H9 (cell line): ENCODE data around the gene FCGR3B. TPM values are rescaled to one million over a fixed set of nuclear protein-coding genes. Genes with fewer than 3 reads are reported as not detected.
"Not testable (repeated sequence)": the region's sequence is repeated elsewhere in the genome, so short reads cannot be mapped to it uniquely, and the experiment has no call there.

Experiments
- DNase-seq: peaks from one replicate; pipeline ENCODE4 v3.0.0-alpha.2; 2017
- H2AFZ ChIP-seq: one replicate; pipeline ENCODE4 v1.6.1; 2013; ENCODE audit warnings: mild to moderate bottlenecking, low read length, control low read depth, moderate library complexity
- H2AK5ac ChIP-seq: 2 replicates; pipeline ENCODE4 v1.6.1; 2013; ENCODE audit warnings: low read length, control low read depth, mixed read lengths; ENCODE audit not compliant: insufficient read length
- H2BK120ac ChIP-seq: one replicate; pipeline ENCODE4 v1.6.1; 2013; ENCODE audit warnings: low read depth, mild to moderate bottlenecking, low read length, control low read depth, inconsistent platforms; ENCODE audit not compliant: poor library complexity, severe bottlenecking
- H2BK12ac ChIP-seq: 2 replicates; pipeline ENCODE4 v1.6.1; 2013; ENCODE audit warnings: low read length, control low read depth, mixed read lengths, low read depth; ENCODE audit not compliant: insufficient read length
- H2BK15ac ChIP-seq: 2 replicates; pipeline ENCODE4 v1.6.1; 2013; ENCODE audit warnings: low read depth, low read length, control low read depth
- H2BK20ac ChIP-seq: one replicate; pipeline ENCODE4 v1.6.1; 2013; ENCODE audit warnings: low read depth, mild to moderate bottlenecking, low read length, control low read depth, inconsistent platforms; ENCODE audit not compliant: poor library complexity, severe bottlenecking
- H2BK5ac ChIP-seq: 2 replicates; pipeline ENCODE4 v1.6.1; 2013; ENCODE audit warnings: low read length, control low read depth, mixed read lengths; ENCODE audit not compliant: insufficient read length
- H3K14ac ChIP-seq: 2 replicates; pipeline ENCODE4 v1.6.1; 2013; ENCODE audit warnings: low read length, control low read depth; ENCODE audit not compliant: insufficient read depth
- H3K18ac ChIP-seq: 2 replicates; pipeline ENCODE4 v1.6.1; 2013; ENCODE audit warnings: low read depth, mild to moderate bottlenecking, mixed read lengths, low read length, control low read depth; ENCODE audit not compliant: insufficient read length
- H3K23ac ChIP-seq: 2 replicates; pipeline ENCODE4 v1.6.1; 2013; ENCODE audit warnings: low read length, control low read depth, mixed read lengths, low read depth; ENCODE audit not compliant: insufficient read length
- H3K23me2 ChIP-seq: 2 replicates; pipeline ENCODE4 v1.6.1; 2013; ENCODE audit warnings: low read depth, mild to moderate bottlenecking, mixed read lengths, low read length, control low read depth; ENCODE audit not compliant: insufficient read length, poor library complexity, severe bottlenecking
- H3K27ac ChIP-seq: 2 replicates; pipeline ENCODE4 v1.5.1; 2013; ENCODE audit warnings: low read length, control low read depth, mixed read lengths, low read depth; ENCODE audit not compliant: insufficient read length
- H3K27me3 ChIP-seq: 2 replicates; pipeline ENCODE4 v1.6.1; 2013; ENCODE audit warnings: low read length, control low read depth, inconsistent platforms; ENCODE audit not compliant: insufficient read depth
- H3K4ac ChIP-seq: 2 replicates; pipeline ENCODE4 v1.6.1; 2013; ENCODE audit warnings: low read depth, mild to moderate bottlenecking, control low read depth, inconsistent platforms, low read length, moderate library complexity
- H3K4me1 ChIP-seq: 2 replicates; pipeline ENCODE4 v1.6.1; 2013; ENCODE audit warnings: low read length, control low read depth, inconsistent platforms; ENCODE audit not compliant: insufficient read depth
- H3K4me2 ChIP-seq: 2 replicates; pipeline ENCODE4 v1.6.1; 2013; ENCODE audit warnings: low read length, control low read depth, mixed read lengths; ENCODE audit not compliant: insufficient read length, insufficient read depth
- H3K56ac ChIP-seq: 2 replicates; pipeline ENCODE4 v1.6.1; 2013; ENCODE audit warnings: low read depth, mild to moderate bottlenecking, mixed read lengths, low read length, control low read depth; ENCODE audit not compliant: insufficient read length
- H3K79me1 ChIP-seq: 2 replicates; pipeline ENCODE4 v1.6.1; 2013; ENCODE audit warnings: low read depth, mild to moderate bottlenecking, moderate library complexity, low read length, control low read depth, inconsistent platforms; ENCODE audit not compliant: insufficient read depth, poor library complexity, severe bottlenecking
- H3K79me2 ChIP-seq: 2 replicates; pipeline ENCODE4 v1.6.1; 2013; ENCODE audit warnings: low read length, control low read depth, inconsistent platforms; ENCODE audit not compliant: insufficient read depth
- H3K9ac ChIP-seq: 2 replicates; pipeline ENCODE4 v1.6.1; 2013; ENCODE audit warnings: low read length, control low read depth, mixed read lengths; ENCODE audit not compliant: insufficient read length; ENCODE audit errors: extremely low read depth
- H3K9me3 ChIP-seq: one replicate; pipeline ENCODE4 v1.6.1; 2013; ENCODE audit warnings: low read depth, low read length, inconsistent platforms; ENCODE audit not compliant: control insufficient read depth
- H3T11ph ChIP-seq: one replicate; pipeline ENCODE4 v1.6.1; 2013; ENCODE audit warnings: mild to moderate bottlenecking, low read length, control low read depth, inconsistent platforms
- H4K20me1 ChIP-seq: one replicate; pipeline ENCODE4 v1.6.1; 2013; ENCODE audit not compliant: control insufficient read depth, insufficient read length, insufficient read depth
- H4K5ac ChIP-seq: 2 replicates; pipeline ENCODE4 v1.6.1; 2013; ENCODE audit warnings: low read depth, mild to moderate bottlenecking, mixed read lengths, low read length, control low read depth; ENCODE audit not compliant: insufficient read length
- H4K8ac ChIP-seq: replicated peaks from 2 replicates; pipeline ENCODE4 v1.6.1; 2013; ENCODE audit warnings: low read length, control low read depth, mixed read lengths, low read depth; ENCODE audit not compliant: insufficient read length
- H4K91ac ChIP-seq: 2 replicates; pipeline ENCODE4 v1.6.1; 2013; ENCODE audit warnings: low read depth, mild to moderate bottlenecking, moderate library complexity, mixed read lengths, low read length, control low read depth; ENCODE audit not compliant: insufficient read length
- H3K27ac Mint-ChIP-seq, 3 experiments: 2 replicates in 2 of 3; 3 replicates in 1 of 3; pipeline ENCODE4 v1.8.0; 2020 to 2021; ENCODE audit warnings: mixed read lengths in 3 of 3, mild to moderate bottlenecking in 1 of 3, moderate library complexity in 1 of 3
- H3K27me3 Mint-ChIP-seq: 2 replicates; pipeline ENCODE4 v1.8.0; 2021; ENCODE audit warnings: low read depth, mild to moderate bottlenecking, moderate library complexity, mixed read lengths
- H3K36me3 Mint-ChIP-seq, 3 experiments: 2 replicates in 2 of 3; 3 replicates in 1 of 3; pipeline ENCODE4 v1.8.0; 2020 to 2021; ENCODE audit warnings: low read depth in 3 of 3, mixed read lengths in 3 of 3; ENCODE audit not compliant: insufficient read depth in 1 of 3
- H3K4me1 Mint-ChIP-seq, 2 experiments: 2 replicates each; pipeline ENCODE4 v1.8.0; 2020; ENCODE audit warnings: mixed read lengths in 2 of 2
- H3K4me3 Mint-ChIP-seq, 2 experiments: 2 replicates in 1 of 2; 3 replicates in 1 of 2; pipeline ENCODE4 v1.8.0; 2020 to 2021; ENCODE audit warnings: mild to moderate bottlenecking in 2 of 2, mixed read lengths in 2 of 2, moderate library complexity in 1 of 2
- H3K9me3 Mint-ChIP-seq, 2 experiments: 2 replicates in 1 of 2; 3 replicates in 1 of 2; pipeline ENCODE4 v1.8.0; 2020; ENCODE audit warnings: mild to moderate bottlenecking in 2 of 2, mixed read lengths in 2 of 2, moderate library complexity in 1 of 2
- whole genome bisulfite sequencing: extraction: QIAGEN DNeasy Blood & Tissue Kit; methylation state at CpG from one replicate; pipeline ENCODE4 v1.1.7; 2013; ENCODE audit warnings: missing lambda C conversion rate, low lambda C conversion rate, mixed read lengths; ENCODE audit not compliant: insufficient read length; ENCODE audit errors: extremely low coverage; 5-methylcytosine and 5-hydroxymethylcytosine counted together
- total RNA-seq: library from RNA; stranded (reverse); gene quantifications from 2 replicates; pipeline ENCODE4 v1.2.1, GENCODE V29; 2021

The FCGR3B gene
- total RNA-seq, 1 experiment from 2014 or later = not detected

- no CpG with 5 or more reads among the region's 5 CpGs for WGBS
Observed at GRCh38 chr1:161643481-161644208, 12.7 kb upstream of the FCGR3B start.

GRCh38 chr1:161642697-161643096 lies 11.7 kb upstream of the FCGR3B start:
- H3K27ac ChIP-seq, H2BK120ac ChIP-seq, H3K4me3 Mint-ChIP-seq, H3K9ac ChIP-seq, H4K8ac ChIP-seq, H3K9me3 ChIP-seq, H2BK12ac ChIP-seq, H2AK5ac ChIP-seq, H3K18ac ChIP-seq, H3K79me2 ChIP-seq, H3K27me3 ChIP-seq, H4K91ac ChIP-seq, H4K20me1 ChIP-seq, H3K27me3 Mint-ChIP-seq, H3K23ac ChIP-seq, H3K36me3 Mint-ChIP-seq, H3K4me1 Mint-ChIP-seq, H2BK5ac ChIP-seq, H3K79me1 ChIP-seq, H3T11ph ChIP-seq, H2AFZ ChIP-seq, H3K23me2 ChIP-seq, H2BK15ac ChIP-seq, H3K4ac ChIP-seq, H3K9me3 Mint-ChIP-seq, DNase-seq, H2BK20ac ChIP-seq, H3K4me2 ChIP-seq, H3K56ac ChIP-seq, H4K5ac ChIP-seq, H3K4me1 ChIP-seq, H3K14ac ChIP-seq, H3K27ac Mint-ChIP-seq: not testable (repeated sequence)
- no CpG with 5 or more reads among the region's 1 CpG for WGBS

More at GRCh38 chr1:161643481-161644208, 12.7 kb upstream of the FCGR3B start:
- not testable (repeated sequence) for H3K4me1 ChIP-seq, H2AK5ac ChIP-seq, H4K5ac ChIP-seq, H3K4me1 Mint-ChIP-seq, H3K36me3 Mint-ChIP-seq, H3T11ph ChIP-seq, H3K9me3 Mint-ChIP-seq, H3K9me3 ChIP-seq, H2BK12ac ChIP-seq, H3K79me2 ChIP-seq, H3K4me2 ChIP-seq, H2BK120ac ChIP-seq, H3K27me3 ChIP-seq, H4K20me1 ChIP-seq, H3K4ac ChIP-seq, H3K27me3 Mint-ChIP-seq, H3K4me3 Mint-ChIP-seq, H3K27ac ChIP-seq, H3K23me2 ChIP-seq, H3K56ac ChIP-seq, H3K23ac ChIP-seq, DNase-seq, H4K8ac ChIP-seq, H3K18ac ChIP-seq, H3K14ac ChIP-seq, H3K9ac ChIP-seq, H2BK20ac ChIP-seq, H2AFZ ChIP-seq, H2BK5ac ChIP-seq, H3K79me1 ChIP-seq, H3K27ac Mint-ChIP-seq, H2BK15ac ChIP-seq, H4K91ac ChIP-seq
